ENCODE measurements around the gene RNU6-1. TPM values are rescaled to one million over a fixed set of nuclear protein-coding genes. Genes with fewer than 3 reads are reported as not detected.

The RNU6-1 gene
- total and polyA plus RNA-seq, 2 experiments from 2014 or later: not detected

- no peaks in the 10 kb centered on the region for H4K20me1 ChIP-seq (replicated peaks; ENCODE audit: insufficient read depth)
- TF ChIP-seq EZH2 (IDR thresholded peaks at IDR 0.05; ENCODE audit: low read depth, unreplicated experiment) (peak; percentile 14), POLR2AphosphoS5 (IDR thresholded peaks at IDR 0.05; ENCODE audit: low read depth) (no peak)
- H3K4me1 Mint-ChIP-seq: peaks cover 46% of the 10 kb centered on the region
- H3K27ac Mint-ChIP-seq: no peak overlapping the region
- H3K36me3 Mint-ChIP-seq (ENCODE audit: low read depth): no peaks in the 10 kb centered on the region; the same call in 2 of the 3 replicates
- no peaks in the 10 kb centered on the region for H3K9me2 ChIP-seq (ENCODE audit: insufficient read depth)
- H3K27me3 Mint-ChIP-seq (ENCODE audit: insufficient read depth, low read depth, poor library complexity): peaks cover 76% of the 10 kb centered on the region
- no peaks in the 10 kb centered on the region for H3K79me2 ChIP-seq (replicated peaks; ENCODE audit: insufficient read depth)
- peak overlapping the region; percentile 79 for H3K4me2 ChIP-seq
- peak; percentile 54 for ATAC-seq
- peaks cover 71% of the 10 kb centered on the region for H3K27me3 ChIP-seq (ENCODE audit: insufficient read depth)
- peaks cover 3% of the 10 kb centered on the region; the same call in 2 of the 3 replicates for H3K9me3 Mint-ChIP-seq
- DNase-seq (ENCODE audit: low spot score): peak; percentile 93
- 0 out of 2 replicates have a peak overlapping the region, but pooled peaks have one; percentile 11 for H2AFZ ChIP-seq
- H3K4me3 Mint-ChIP-seq: peak overlapping the region; percentile 92
- peaks cover 26% of the 10 kb centered on the region for H3K4me1 ChIP-seq (ENCODE audit: insufficient read depth)
- no peaks in the 10 kb centered on the region for H3K36me3 ChIP-seq (ENCODE audit: insufficient read depth)
- 0 out of 2 replicates have a peak, but pooled peaks cover 8% of the 10 kb centered on the region for H3F3A ChIP-seq (replicated peaks; ENCODE audit: low read depth)
- peak overlapping the region; percentile 66 for H3K4me3 ChIP-seq
- no peak overlapping the region for H3K27ac ChIP-seq (ENCODE audit: low read depth)
Observed at GRCh38 chr15:67838789-67839332, 984 bp downstream of the RNU6-1 start.

GRCh38 chr15:67836955-67837354 is 2.9 kb downstream of the RNU6-1 start:
- Histone ChIP-seq H3K4me2 (no peak overlapping the region), H3K9me2 (ENCODE audit: insufficient read depth) (no peaks in the 10 kb centered on the region), H3K36me3 (ENCODE audit: insufficient read depth) (no peaks in the 10 kb centered on the region), H3K4me3 (no peak overlapping the region), H3K79me2 (replicated peaks; ENCODE audit: insufficient read depth) (no peaks in the 10 kb centered on the region), H4K20me1 (replicated peaks; ENCODE audit: insufficient read depth) (peaks cover 3% of the 10 kb centered on the region; the same call in 1 of the 2 replicates), H3K27me3 (ENCODE audit: insufficient read depth) (peaks cover 89% of the 10 kb centered on the region), H3K27ac (ENCODE audit: low read depth) (no peak overlapping the region), H2AFZ (no peak overlapping the region), H3K4me1 (ENCODE audit: insufficient read depth) (peaks cover 33% of the 10 kb centered on the region), H3F3A (replicated peaks; ENCODE audit: low read depth) (peaks cover 18% of the 10 kb centered on the region; the same call in 1 of the 2 replicates)
- ATAC-seq: no peak
- H3K36me3 Mint-ChIP-seq (ENCODE audit: low read depth): no peaks in the 10 kb centered on the region; the same call in 2 of the 3 replicates
- no peak overlapping the region for H3K27ac Mint-ChIP-seq
- DNase-seq (ENCODE audit: low spot score): no peak
- peaks cover 85% of the 10 kb centered on the region for H3K27me3 Mint-ChIP-seq (ENCODE audit: insufficient read depth, low read depth, poor library complexity)
- peaks cover 3% of the 10 kb centered on the region; the same call in 2 of the 3 replicates for H3K9me3 Mint-ChIP-seq
- peaks cover 44% of the 10 kb centered on the region for H3K4me1 Mint-ChIP-seq
- TF ChIP-seq POLR2AphosphoS5 (IDR thresholded peaks at IDR 0.05; ENCODE audit: low read depth): no peak
- no peak for TF ChIP-seq ZNF331 (CRISPR knock-in tag; IDR thresholded peaks at IDR 0.05; ENCODE audit: low read depth)
- no peak overlapping the region; the same call in 2 of the 3 replicates for H3K4me3 Mint-ChIP-seq

GRCh38 chr15:67836477-67836876 is 3.4 kb downstream of the RNU6-1 start:
- Histone ChIP-seq H3K9me2 (ENCODE audit: insufficient read depth) (no peaks in the 10 kb centered on the region), H4K20me1 (replicated peaks; ENCODE audit: insufficient read depth) (peaks cover 3% of the 10 kb centered on the region; the same call in 1 of the 2 replicates), H3K36me3 (ENCODE audit: insufficient read depth) (no peaks in the 10 kb centered on the region), H3K4me3 (peak overlapping the region; percentile 71), H3K4me1 (ENCODE audit: insufficient read depth) (peaks cover 29% of the 10 kb centered on the region), H3K79me2 (replicated peaks; ENCODE audit: insufficient read depth) (no peaks in the 10 kb centered on the region), H3F3A (replicated peaks; ENCODE audit: low read depth) (peaks cover 19% of the 10 kb centered on the region), H3K27ac (ENCODE audit: low read depth) (no peak overlapping the region), H2AFZ (no peak overlapping the region), H3K27me3 (ENCODE audit: insufficient read depth) (peaks cover 89% of the 10 kb centered on the region), H3K4me2 (peak overlapping the region; percentile 67)
- ATAC-seq (no peak), DNase-seq (ENCODE audit: low spot score) (peak; percentile 85)
- Mint-ChIP-seq H3K4me1 (peaks cover 44% of the 10 kb centered on the region), H3K9me3 (peaks cover 3% of the 10 kb centered on the region; the same call in 2 of the 3 replicates), H3K27ac (no peak overlapping the region), H3K36me3 (ENCODE audit: low read depth) (no peaks in the 10 kb centered on the region; the same call in 2 of the 3 replicates), H3K4me3 (peak overlapping the region; percentile 67), H3K27me3 (ENCODE audit: insufficient read depth, low read depth, poor library complexity) (peaks cover 88% of the 10 kb centered on the region)
- no peak for TF ChIP-seq CREB1 (CRISPR knock-in tag; IDR thresholded peaks at IDR 0.05; ENCODE audit: low read depth)
- no peak for TF ChIP-seq REST (IDR thresholded peaks at IDR 0.05; ENCODE audit: unreplicated experiment)
- TF ChIP-seq, protein P1, sequence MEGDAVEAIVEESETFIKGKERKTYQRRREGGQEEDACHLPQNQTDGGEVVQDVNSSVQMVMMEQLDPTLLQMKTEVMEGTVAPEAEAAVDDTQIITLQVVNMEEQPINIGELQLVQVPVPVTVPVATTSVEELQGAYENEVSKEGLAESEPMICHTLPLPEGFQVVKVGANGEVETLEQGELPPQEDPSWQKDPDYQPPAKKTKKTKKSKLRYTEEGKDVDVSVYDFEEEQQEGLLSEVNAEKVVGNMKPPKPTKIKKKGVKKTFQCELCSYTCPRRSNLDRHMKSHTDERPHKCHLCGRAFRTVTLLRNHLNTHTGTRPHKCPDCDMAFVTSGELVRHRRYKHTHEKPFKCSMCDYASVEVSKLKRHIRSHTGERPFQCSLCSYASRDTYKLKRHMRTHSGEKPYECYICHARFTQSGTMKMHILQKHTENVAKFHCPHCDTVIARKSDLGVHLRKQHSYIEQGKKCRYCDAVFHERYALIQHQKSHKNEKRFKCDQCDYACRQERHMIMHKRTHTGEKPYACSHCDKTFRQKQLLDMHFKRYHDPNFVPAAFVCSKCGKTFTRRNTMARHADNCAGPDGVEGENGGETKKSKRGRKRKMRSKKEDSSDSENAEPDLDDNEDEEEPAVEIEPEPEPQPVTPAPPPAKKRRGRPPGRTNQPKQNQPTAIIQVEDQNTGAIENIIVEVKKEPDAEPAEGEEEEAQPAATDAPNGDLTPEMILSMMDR (conservative IDR thresholded peaks at IDR 0.05; ENCODE audit: low read depth in 2 of 2): peak; percentile 72 to 93
- no peak for TF ChIP-seq JUNB (IDR thresholded peaks at IDR 0.05; ENCODE audit: unreplicated experiment)

Data from GM23338 (cell line).